ENCODE measurements around the gene RTN4RL1. TPM values are rescaled to one million over a fixed set of nuclear protein-coding genes. Genes with fewer than 3 reads are reported as not detected.

Gene RTN4RL1
- total RNA-seq, 3 donors from 2014 or later (not counting 1 experiment from before 2014, with no cell fraction given): 0.15 to 0.23 TPM; not detected in 1

- H3K36me3 ChIP-seq (ENCODE audit: control insufficient read depth, insufficient read depth, low read length): no peaks in the 10 kb centered on the region
- ATAC-seq (no peak), DNase-seq (no peak)
- Mint-ChIP-seq H3K9me3 (no peaks in the 10 kb centered on the region), H3K27ac (no peak overlapping the region), H3K27me3 (ENCODE audit: low read depth in 2 of 2) (peaks cover 43 to 47% of the 10 kb centered on the region in 2 donors), H3K36me3 (no peaks in the 10 kb centered on the region), H3K4me3 (no peak overlapping the region), H3K4me1 (peaks cover 0 to 4% of the 10 kb centered on the region in 2 donors)
- no peaks in the 10 kb centered on the region for H3K9me3 ChIP-seq (ENCODE audit: control insufficient read depth, insufficient read depth, low read length)
- peaks cover 38% of the 10 kb centered on the region for H3K27me3 ChIP-seq (ENCODE audit: control insufficient read depth, insufficient read depth, low read length)
- no peak overlapping the region for H3K4me3 ChIP-seq (ENCODE audit: low read length)
- peaks cover 12% of the 10 kb centered on the region for H3K4me1 ChIP-seq (ENCODE audit: control insufficient read depth, insufficient read depth, low read length)
- intact Hi-C loops (cut with micrococcal nuclease): loop anchor here (10.0 kb wide), 1 partner anchor 118 kb away; the partner anchor contains the start of gene RTN4RL1
- no peak overlapping the region for H3K27ac ChIP-seq (ENCODE audit: low read length)
- TF ChIP-seq CTCF (IDR thresholded peaks at IDR 0.05): no peak
- 88% methylated on average over 17 of the region's 17 CpGs for WGBS (ENCODE audit: insufficient coverage)
Measured at GRCh38 chr17:1907216-1907631, 117.9 kb downstream of the RTN4RL1 start.

GRCh38 chr17:1906662-1907101 lies 118.5 kb downstream of the RTN4RL1 start:
- intact Hi-C loops (cut with micrococcal nuclease): loop anchor here (10.0 kb wide), 1 partner anchor 118 kb away; the partner anchor contains the start of gene RTN4RL1

GRCh38 chr17:1905190-1905913 lies 119.8 kb downstream of the RTN4RL1 start:
- intact Hi-C loops (cut with micrococcal nuclease): loop anchor here (10.0 kb wide), 1 partner anchor 119 kb away; the partner anchor contains the start of gene RTN4RL1
- H3K4me3 ChIP-seq (ENCODE audit: low read length): no peak overlapping the region
- no peak for ATAC-seq
- Mint-ChIP-seq H3K4me3 (no peak overlapping the region), H3K4me1 (peaks cover 0 to 4% of the 10 kb centered on the region in 2 donors), H3K36me3 (no peaks in the 10 kb centered on the region), H3K27me3 (ENCODE audit: low read depth in 2 of 2) (peaks cover 37 to 40% of the 10 kb centered on the region in 2 donors), H3K9me3 (no peaks in the 10 kb centered on the region), H3K27ac (no peak overlapping the region)
- no peak overlapping the region for H3K27ac ChIP-seq (ENCODE audit: low read length)
- peaks cover 36% of the 10 kb centered on the region for H3K27me3 ChIP-seq (ENCODE audit: control insufficient read depth, insufficient read depth, low read length)
- TF ChIP-seq CTCF (IDR thresholded peaks at IDR 0.05): no peak
- WGBS (ENCODE audit: insufficient coverage): 45% methylated on average over 25 of the region's 25 CpGs
- peaks cover 12% of the 10 kb centered on the region for H3K4me1 ChIP-seq (ENCODE audit: control insufficient read depth, insufficient read depth, low read length)
- no peaks in the 10 kb centered on the region for H3K9me3 ChIP-seq (ENCODE audit: control insufficient read depth, insufficient read depth, low read length)
- no peaks in the 10 kb centered on the region for H3K36me3 ChIP-seq (ENCODE audit: control insufficient read depth, insufficient read depth, low read length)
- no peak for DNase-seq

More at GRCh38 chr17:1906662-1907101, 118.5 kb downstream of the RTN4RL1 start:
- no peak for ATAC-seq
- peaks cover 42% of the 10 kb centered on the region in 2 donors for H3K27me3 Mint-ChIP-seq (ENCODE audit: low read depth in 2 of 2)
- Histone ChIP-seq H3K36me3 (ENCODE audit: control insufficient read depth, insufficient read depth, low read length) (no peaks in the 10 kb centered on the region), H3K4me3 (ENCODE audit: low read length) (no peak overlapping the region), H3K27me3 (ENCODE audit: control insufficient read depth, insufficient read depth, low read length) (peaks cover 36% of the 10 kb centered on the region), H3K4me1 (ENCODE audit: control insufficient read depth, insufficient read depth, low read length) (peaks cover 12% of the 10 kb centered on the region), H3K27ac (ENCODE audit: low read length) (no peak overlapping the region), H3K9me3 (ENCODE audit: control insufficient read depth, insufficient read depth, low read length) (no peaks in the 10 kb centered on the region)
- H3K4me1 Mint-ChIP-seq: peaks cover 0 to 4% of the 10 kb centered on the region in 2 donors
- no peak overlapping the region for H3K4me3 Mint-ChIP-seq
- no peaks in the 10 kb centered on the region for H3K9me3 Mint-ChIP-seq
- 84% methylated on average over 7 of the region's 8 CpGs for WGBS (ENCODE audit: insufficient coverage)
- no peaks in the 10 kb centered on the region for H3K36me3 Mint-ChIP-seq
- no peak overlapping the region for H3K27ac Mint-ChIP-seq
- DNase-seq: no peak
- TF ChIP-seq CTCF (IDR thresholded peaks at IDR 0.05): no peak

Data from natural killer cell (primary cell).